ENCODE results near the gene NPR2.

Gene NPR2

DNA sequence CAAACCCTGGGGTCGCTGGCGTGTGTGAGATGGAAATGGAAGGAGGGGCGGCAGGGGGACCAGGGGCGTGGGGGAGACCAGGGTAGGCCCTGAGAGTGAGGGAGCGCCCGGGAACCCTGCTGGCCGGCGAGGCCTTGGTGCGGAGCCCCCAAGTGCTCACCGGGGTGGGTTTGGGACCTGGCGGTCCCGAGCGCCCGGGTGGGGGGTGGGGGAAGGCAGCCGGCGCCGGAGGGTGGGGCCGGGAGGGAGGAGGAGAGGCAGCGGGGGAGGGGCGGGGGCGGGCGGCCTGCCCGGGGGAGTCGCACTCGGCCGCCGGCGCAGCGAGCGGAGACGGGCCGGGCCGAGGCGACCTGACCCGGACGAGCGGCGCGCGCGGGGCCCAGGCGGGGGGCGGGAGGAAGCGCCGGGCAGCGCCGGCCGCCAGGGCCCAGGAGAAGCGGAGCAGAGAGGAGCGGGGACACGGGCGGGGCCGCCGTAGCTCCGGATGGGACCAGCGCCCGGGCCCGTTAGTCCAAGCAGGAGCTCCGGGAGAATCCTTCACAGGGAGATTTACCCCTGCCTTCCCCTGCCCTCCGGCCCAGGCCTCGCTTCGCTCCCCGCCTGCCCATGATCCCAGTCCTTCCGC, at the start of gene NPR2:
Gene NPR2 (plus strand): TSS at position 295 of the 625 bp plus-strand sequence. CDS start 818 bp downstream, outside the sequence.
- DNase-seq (ENCODE audit: low read depth in 2 of 3, low spot score in 1 of 3): no peak

DNA sequence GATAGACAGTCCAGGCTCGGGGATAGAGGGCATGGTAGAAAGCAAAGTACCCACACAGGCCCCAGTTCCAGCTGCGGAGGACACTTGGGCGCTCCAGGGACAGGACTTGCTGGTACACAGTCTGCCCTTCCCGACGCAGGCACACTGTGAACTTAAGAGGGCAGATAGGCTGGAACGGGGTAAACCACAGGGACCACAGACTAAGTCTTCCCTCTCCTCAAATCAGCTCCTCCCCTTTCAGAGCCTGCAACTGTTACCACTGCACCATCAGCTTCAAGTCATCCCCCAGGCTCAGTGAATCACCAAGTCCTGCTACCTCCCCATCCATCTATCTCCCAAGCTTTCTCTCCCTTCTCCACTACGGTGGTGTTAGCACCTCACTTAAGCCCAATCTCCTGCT, 49.7 kb upstream of the NPR2 start:
- no peak for DNase-seq (ENCODE audit: low read depth in 2 of 3, low spot score in 1 of 3)

DNA sequence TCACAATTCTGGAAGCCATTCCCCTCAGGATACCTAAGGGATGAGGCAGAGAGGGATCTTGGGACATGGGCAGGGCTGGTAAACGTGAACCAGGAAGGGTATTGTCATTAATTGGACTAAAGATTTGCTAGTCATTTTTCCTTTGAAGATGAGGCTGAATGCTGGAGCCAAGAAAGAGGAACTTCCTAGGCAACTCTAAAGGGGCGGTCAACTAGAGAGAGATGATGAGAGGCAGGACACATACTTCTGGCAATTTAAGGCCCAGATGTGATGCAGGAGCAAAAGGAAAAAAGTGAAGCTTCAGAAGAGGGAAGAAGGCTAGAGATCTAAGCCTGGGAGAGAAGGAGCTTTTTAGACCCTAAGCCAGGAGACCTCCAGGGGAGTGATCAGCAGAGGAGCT, 47.9 kb upstream of the NPR2 start:
- DNase-seq (ENCODE audit: low read depth in 2 of 3, low spot score in 1 of 3): no peak

DNA sequence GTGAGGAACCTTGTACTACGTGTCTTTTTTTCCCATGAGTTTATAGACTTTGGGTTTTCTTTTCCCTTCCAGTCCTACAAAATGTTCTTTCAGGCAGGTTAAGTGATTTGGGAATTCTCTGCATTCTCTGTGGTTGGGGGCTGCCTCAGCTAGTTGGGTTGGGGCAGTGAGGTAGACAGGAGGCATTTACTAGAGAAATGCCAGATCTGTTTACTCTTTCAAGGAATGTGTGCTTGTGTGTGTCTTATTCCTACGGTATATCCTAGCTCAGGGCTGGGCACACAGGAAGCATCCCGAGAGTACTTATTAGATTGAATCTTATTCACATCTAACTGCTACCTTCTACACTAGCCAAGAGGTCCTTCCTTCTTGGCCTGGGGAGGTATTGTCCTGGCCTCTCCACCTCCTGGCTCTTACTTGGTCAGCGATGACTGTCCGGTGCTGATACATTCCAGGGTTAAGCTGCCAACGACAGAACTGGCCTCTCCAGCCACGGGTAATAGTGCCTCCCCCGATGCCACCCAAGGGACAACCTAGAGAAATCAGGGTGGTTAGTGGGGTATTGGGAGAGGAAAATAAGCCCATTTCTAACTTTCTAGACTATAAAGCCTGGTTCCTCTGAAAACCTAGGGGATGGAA, 47.4 kb upstream of the NPR2 start:
- no peak for DNase-seq (ENCODE audit: low read depth in 2 of 3, low spot score in 1 of 3)

DNA sequence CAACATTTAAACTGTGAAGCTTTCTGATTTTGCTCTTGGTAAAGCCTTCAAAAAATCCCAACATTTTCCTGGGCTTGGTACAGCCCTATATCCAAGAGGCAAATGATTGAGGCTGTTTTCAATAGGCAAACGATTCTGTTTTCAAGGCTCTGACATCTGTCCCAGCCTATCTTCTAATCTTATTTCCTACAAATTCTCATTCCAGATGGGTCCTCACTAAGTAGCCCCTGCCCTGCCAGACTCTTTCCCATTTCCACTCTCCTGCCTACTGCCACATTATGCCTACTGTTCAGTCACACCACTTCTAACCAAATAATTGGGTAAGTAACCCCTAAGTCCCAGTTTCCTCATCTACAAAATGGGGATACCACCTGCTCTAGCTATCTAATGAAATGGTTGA, 45.8 kb upstream of the NPR2 start:
- DNase-seq (ENCODE audit: low read depth in 2 of 3, low spot score in 1 of 3): no peak

DNA sequence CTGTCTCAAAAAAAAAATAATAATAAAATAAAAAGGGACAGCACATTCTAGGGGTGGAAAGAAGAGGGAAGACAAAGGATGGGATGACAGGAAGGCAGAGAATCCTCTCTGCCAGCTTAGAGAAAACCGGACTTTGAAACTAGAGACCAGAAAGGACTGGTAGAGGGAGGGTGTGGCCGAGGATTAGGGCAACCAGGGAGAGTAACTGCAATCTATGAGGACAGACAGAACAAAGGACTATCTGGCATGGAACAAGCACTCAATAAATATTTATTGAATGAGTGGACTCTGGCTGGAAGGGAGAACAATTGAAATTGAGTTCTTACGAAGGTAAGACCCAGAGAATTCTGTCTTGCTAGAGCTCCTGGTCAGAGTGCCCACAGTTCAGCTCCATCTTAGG, 44.8 kb upstream of the NPR2 start:
- no peak for DNase-seq (ENCODE audit: low read depth in 2 of 3, low spot score in 1 of 3)

DNA sequence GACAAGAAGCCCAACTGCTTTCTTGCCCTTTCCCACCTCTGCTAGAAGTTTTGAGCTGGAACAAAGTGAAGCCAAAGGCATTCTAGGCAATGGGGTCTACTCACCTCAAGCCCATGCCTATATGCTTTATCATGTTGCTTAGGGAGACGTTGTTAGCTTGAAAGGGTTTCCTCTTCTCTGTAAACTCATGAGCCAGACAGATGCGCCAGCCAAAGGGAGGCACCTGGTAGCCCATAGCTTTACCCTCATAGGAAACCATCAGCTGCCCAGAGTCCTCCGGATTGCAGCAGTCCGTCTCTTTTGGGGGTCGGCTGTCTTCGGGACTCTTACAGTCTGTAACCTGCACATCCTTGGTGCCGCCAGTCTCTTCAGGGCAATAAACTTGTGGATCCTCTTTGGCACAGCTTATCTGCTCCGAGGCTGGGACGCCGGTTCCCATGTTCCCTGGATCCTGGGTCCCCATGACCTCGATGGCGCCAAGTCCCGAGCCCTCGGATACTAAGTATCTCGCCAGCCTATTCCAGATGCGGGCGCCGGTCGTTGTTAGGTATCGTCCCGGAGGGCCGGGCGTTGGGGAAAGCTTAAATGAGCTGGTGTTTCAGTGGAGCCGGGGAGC, 43.0 kb upstream of the NPR2 start:
- DNase-seq (ENCODE audit: low read depth in 2 of 3, low spot score in 1 of 3): no peak

DNA sequence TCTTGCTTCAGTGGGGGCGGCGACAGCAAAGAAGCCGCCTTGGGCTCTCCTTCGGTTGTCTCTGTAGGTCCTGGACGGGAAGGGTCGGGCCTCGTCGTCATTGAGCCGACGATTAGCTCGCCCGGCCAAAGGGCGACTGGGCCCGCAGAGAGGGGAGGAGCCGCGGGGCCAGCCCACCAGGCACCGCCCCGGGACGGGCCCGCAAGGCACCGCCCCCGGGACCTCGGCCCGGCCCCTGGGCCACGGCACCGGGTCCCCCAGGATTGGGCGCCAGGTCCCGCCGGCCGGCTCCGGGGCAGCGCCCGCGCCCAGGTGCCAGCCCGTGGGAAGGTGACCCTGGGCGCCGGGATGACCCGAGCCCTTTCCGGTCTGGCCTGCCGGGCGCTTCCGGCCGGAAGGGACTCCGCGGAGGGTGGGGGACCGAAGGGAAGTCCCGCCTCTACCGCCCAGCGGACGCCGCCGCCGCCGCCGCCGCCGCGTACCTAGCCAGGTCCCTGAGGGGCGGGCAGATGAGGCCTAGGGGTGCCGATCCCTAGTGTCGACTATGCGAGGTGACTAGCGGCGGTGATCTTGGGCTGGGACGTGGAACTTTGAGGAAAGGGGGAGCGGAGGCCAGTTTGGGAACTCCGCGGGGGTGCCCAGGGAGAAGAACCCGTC, 42.4 kb upstream of the NPR2 start, which contains the start of the genes GBA2 and RGP1:
Gene GBA2 (minus strand): TSS at position 371 of the 657 bp plus-strand sequence. CDS start 524 bp downstream, outside the sequence.
Gene RGP1 (plus strand): TSS at position 430 of the 657 bp plus-strand sequence. CDS start 469 bp downstream, outside the sequence.
- peak in 2 of 3 donors; percentile 54 to 71 for DNase-seq (ENCODE audit: low read depth in 2 of 3, low spot score in 1 of 3)

DNA sequence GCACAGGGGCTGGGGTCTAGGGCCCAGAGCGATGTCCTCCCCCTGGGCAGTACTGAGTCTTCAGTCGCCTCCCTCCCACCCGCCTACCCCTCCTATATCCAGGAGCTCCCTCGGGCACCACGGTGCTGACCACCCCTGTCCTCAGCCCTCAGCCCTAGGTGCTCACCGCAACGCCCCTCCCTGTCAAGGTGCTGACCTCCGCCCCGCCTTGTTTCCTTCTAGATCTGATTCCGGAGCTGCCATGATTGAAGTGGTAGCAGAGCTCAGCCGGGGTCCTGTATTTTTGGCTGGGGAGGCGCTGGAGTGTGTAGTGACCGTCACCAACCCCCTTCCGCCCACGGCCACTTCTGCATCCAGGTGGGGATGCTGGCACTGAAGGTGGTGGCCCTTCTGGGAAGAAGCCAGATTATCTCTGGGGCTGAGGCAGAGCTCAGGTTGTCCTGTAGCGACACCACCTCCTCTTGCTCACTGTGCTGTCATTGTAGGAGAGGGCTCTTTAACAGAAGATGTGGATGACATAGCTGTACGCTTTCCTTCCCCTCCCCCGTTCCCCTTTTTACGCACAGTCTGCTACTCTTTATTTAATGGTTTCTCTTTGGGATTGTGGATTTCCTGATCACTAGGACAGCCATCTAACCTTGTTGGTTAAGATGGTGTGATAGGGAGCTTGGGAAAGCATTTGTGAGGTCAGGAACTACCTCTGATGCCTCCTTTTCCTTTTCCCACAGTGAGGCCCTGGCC, 41.7 kb upstream of the NPR2 start:
- peak in 2 of 3 donors; percentile 25 to 34 for DNase-seq (ENCODE audit: low read depth in 2 of 3, low spot score in 1 of 3)

DNA sequence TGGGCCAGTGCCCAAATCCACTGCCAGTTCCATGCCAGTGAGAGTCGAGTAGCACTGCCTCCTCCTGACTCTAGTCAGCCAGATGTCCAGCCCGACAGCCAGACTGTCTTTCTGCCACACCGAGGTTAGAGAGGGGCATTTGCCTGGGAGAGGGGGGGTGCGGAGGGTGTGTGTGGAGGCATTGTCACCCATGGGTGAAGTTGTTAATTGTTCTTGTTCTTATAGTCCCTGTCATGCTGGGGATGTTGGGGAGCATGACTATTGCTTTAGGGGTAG, 41.2 kb upstream of the NPR2 start:
- no peak for DNase-seq (ENCODE audit: low read depth in 2 of 3, low spot score in 1 of 3)

DNA sequence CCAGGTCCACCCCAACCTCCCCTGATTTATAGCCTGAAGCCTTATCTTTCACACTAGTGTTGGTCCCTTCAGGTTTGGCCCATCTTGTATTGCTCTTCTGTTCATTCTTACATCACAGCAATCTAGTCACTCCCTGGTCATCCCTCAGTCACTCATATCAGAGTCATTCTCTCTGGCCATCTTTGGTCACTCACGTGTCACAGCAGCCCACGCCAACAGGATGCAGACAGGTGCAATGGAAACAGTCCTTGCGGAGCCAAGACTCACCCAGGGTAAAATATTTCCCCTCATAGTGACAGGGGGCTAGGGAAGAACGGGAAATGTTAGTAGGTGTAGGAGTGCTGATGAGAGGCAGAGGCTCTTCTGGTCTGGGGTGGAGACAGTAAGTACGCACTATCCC, 37.9 kb upstream of the NPR2 start:
- DNase-seq (ENCODE audit: low read depth in 2 of 3, low spot score in 1 of 3): no peak

DNA sequence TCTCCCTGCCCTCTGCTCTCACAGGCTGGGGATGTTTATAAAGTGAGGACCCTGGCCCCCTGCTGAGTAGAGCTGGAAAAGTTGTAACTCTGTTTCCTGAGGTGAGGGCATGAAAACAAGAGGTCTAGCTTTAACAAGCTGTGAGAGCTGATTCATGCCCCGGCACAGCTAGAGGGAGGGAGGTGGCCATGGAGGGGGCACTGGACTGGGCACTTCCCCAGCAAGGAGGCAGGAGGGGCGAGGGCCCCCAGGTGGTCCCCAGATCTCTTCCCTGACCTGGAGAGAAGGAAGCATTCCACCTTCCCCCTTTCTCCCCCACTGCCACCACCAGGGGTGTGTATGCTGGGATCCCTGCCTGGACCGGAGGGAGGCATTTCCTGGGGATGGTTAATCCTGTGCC, 37.1 kb upstream of the NPR2 start, which contains the start of gene MSMP:
Gene MSMP (minus strand): TSS at position 13 of the 400 bp plus-strand sequence. CDS start 147 bp downstream, outside the sequence.
- DNase-seq (ENCODE audit: low read depth in 2 of 3, low spot score in 1 of 3): no peak

DNA sequence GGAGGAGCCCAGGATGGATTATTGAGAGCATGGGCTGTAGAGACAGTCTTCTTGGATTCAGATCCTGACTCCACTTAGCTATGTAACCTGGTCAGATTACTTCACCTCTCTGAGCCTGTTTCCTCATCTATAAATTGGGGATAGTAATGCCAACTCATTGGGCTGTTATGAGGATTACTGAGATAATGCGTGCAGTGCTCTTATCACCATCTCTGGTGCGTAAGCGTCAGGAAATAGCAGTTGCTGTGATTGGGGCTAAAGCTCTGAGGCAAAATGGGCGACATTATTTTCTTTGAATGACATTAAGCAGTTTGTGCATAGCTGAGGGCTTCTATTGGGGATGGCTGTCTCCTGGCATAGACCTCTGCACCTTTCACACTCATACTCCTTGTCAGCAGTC, 36.3 kb upstream of the NPR2 start:
- DNase-seq (ENCODE audit: low read depth in 2 of 3, low spot score in 1 of 3): no peak

DNA sequence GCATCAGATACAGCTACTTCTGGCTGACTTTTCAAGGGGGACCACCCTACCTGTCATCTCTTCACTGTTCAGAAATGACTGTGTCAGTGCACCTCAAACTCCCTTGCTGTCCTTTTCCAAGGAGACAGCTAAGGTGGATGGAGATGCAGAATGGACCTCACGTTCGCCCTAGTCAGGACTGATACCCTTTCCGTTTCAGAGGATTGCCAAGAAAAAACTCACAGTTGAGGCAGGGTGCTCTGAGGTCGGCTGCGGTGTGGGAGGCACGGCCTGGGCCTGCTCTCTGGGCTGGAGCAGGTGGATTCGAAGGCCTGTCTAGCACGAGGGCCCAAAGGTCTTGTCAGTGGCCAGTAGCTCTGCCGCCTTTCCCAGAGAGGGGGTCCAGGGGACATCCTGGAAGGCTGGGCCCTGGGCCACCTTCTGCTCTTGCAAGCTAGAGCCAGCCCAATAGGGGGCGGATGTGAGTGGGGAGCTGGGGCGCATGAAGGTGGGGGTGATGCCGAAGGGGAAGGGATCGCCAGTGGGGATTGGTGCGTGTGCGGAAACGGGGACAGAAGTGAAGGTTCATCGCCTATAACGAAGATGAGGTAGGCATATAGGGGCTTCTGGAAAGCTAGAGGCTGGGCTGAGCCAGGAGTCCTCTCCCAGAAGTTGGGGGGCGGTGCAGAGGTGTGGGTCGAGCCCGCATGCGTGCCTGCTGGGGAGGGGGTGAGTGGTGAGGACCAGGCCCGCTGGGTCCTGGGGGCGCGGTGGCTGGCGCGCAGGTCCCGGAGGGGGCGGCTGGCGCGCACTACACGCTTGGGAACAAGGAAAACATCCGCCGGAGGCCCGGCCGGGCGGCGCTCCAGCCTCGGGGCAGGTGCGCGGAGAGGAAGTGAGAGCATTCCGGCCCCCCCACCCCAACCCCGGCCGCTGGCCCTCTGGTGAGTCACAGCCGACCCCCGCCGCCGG, 34.8 kb upstream of the NPR2 start:
- DNase-seq (ENCODE audit: low read depth in 2 of 3, low spot score in 1 of 3): peak; percentile 70 to 79 (median 78)

DNA sequence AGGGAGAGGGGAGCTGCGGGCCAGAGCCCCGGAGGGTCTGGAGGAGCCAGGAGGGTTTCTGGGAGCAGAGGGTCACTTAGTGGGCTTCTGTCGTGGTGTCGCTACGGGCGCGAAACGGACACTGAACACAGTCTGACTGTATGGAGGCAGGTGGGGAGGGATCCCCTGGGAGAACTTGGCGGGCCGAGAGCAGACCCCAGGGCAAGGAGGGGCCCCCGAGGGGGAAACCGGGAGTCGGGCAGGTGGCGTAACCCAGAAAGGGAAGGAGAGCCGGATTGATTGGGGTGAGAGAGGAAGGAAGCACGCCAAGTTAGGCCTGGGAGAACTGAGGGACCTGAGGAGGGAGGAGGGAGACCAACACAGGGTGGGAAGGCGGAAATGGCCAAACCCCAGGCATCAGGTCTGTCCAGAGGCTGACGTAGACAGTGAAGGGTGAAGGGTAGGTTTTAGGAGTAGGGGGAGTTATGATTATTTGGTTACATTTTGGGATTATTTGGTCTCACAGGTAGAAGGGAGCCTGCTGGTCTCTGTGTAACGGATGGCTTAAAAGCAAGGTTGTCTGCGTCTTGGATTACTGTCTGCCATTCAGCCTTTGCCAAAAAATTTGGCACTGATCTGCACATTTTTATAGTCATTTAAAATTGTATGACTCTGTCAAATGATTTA, 34.0 kb upstream of the NPR2 start:
- peak in 1 of 3 donors; percentile 14 for DNase-seq (ENCODE audit: low read depth in 2 of 3, low spot score in 1 of 3)

DNA sequence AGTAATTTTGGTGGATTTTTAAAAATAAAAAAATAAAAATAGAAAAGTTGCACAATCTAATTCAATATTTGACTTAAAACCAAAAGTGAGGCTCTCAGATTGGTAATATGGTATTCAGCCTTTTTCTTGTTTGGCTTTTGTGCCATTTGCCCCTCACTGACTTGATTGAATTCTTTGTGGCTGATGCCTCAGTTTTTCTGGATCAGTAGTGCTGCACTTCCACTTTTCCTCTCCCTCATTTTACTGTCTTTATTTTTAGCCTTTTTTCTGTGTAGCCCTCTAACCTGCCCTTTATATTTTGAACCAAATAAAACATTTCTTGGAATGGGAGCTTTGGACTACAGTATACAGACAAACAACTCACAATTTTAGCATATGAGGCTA, 33.5 kb upstream of the NPR2 start:
- no peak for DNase-seq (ENCODE audit: low read depth in 2 of 3, low spot score in 1 of 3)

DNA sequence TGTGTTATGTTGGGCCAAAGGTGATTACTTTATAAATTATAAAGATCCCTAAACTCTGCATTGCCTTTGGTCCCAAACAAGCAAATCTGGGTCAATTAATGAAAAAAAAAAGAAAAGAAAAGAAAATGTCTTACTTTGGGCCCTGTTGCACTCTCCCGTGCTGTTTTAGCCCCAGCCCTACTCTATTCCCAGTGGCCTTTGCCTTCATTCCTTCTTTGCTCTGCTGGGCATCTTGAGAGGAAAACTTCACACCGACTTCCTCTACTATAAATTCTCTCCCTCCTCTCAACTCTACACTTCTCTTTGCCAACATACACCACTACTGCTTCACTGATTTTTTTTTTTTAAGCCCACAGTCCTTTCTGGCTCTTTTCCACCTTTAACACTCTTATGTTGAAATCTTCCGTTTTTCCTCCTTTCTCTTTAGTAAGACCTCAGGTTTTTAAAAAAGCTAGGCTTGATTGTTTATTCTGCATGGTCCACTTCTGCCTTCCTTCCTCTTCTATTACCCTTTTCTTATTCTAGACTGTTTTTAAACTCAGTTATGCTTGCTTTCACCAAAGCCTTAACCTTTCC, 32.8 kb upstream of the NPR2 start:
- no peak for DNase-seq (ENCODE audit: low read depth in 2 of 3, low spot score in 1 of 3)

DNA sequence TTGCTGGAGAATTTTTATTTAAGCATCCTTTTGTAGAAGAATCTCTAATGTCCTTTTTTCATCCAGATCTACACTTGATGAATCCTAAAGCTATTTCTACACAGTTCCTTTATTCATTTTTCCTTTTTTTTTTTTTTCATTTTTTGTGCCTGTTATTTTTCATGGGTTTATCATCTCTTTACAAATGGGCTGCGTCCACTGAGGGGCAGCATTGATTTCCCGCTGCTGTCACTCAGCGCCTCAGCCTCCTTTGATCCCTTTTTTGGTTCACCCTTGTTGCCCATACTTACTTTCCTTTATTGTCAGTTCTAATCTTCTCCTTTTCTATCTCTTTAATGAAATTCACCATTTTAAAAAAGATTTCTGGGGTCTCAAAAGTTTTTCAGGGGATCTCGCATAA, 31.6 kb upstream of the NPR2 start:
- no peak for DNase-seq (ENCODE audit: low read depth in 2 of 3, low spot score in 1 of 3)

DNA sequence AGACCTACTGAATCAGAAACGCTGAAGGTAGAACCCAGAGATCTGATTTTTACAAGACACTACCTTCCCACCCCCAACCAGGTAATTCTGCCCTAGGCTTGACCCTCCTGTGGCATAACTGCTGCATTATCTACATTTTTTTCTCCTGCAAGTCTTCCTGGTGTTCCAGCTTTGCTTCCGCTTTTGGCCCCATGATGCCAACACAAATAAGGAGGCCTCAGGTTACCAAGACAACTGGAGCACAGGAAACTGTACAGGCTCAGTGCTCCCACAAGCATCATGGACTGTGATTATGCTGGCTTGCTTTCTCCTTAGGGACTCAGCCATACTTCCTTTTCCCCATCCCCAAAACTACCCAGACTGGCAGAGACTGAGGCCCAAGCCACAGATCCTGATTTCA, 30.7 kb upstream of the NPR2 start:
- DNase-seq (ENCODE audit: low read depth in 2 of 3, low spot score in 1 of 3): no peak

All from stimulated activated CD4-positive, alpha-beta T cell treated with anti-CD3 and anti-CD28 coated beads, Interleukin-12 subunit alpha, Interleukin-12 subunit beta, amount 100 ng/mL, for 48 hours (primary cell).